Adrenal gland (tissue), 12 donors: ENCODE results near the gene SCN2A. TPM values are rescaled to one million over a fixed set of nuclear protein-coding genes. Genes with fewer than 3 reads are reported as not detected.

ENCODE experiments used
- DNase-seq, 7 donors: peaks; one replicate each; pipeline ENCODE4 v3.0.0-alpha.2; 2019 to 2020
- H3K27ac ChIP-seq, 5 donors: fragments of 200-600 bp; sonication (generic) in 4 of 5; 1 replicate in 3 of 5; 2 replicates in 2 of 5; pipeline versions ENCODE4 v1.5.1 to v1.8.0; 2016 to 2020; ENCODE audit warnings: mild to moderate bottlenecking in 1 of 5
- H3K27me3 ChIP-seq: fragments of 200-600 bp; 2 replicates; pipeline ENCODE4 v1.8.0; 2021
- H3K36me3 ChIP-seq, 2 donors: fragments of 200-600 bp; replicated peaks in 1 of 2; 1 replicate in 1 of 2; 2 replicates in 1 of 2; pipeline versions ENCODE4 v1.5.1 to v1.8.0; 2018 to 2022
- H3K4me1 ChIP-seq, 2 donors: fragments of 200-600 bp; replicated peaks in 1 of 2; 1 replicate in 1 of 2; 2 replicates in 1 of 2; pipeline versions ENCODE4 v1.5.1 to v1.8.0; 2018 to 2021
- H3K4me3 ChIP-seq, 4 donors: fragments of 200-600 bp; sonication (generic) in 3 of 4; one replicate each; pipeline ENCODE4 v1.5.1; 2016 to 2018
- H3K9me3 ChIP-seq, 3 donors: fragments of 200-600 bp; sonication (generic) in 1 of 3; replicated peaks in 1 of 3; 1 replicate in 2 of 3; 2 replicates in 1 of 3; pipeline versions ENCODE4 v1.5.1 to v1.8.0; 2016 to 2021
- CTCF ChIP-seq, 6 experiments: fragments of 450-650 bp in 4 of 6; fragments of 200-600 bp in 2 of 6; sonication (generic) in 1 of 6; IDR thresholded peaks; 1 replicate in 5 of 6; 2 replicates in 1 of 6; pipeline versions ENCODE4 v1.5.1 to v1.8.0; 2016 to 2021; ENCODE audit warnings: antibody characterized with exemption in 6 of 6, mild to moderate bottlenecking in 2 of 6, moderate library complexity in 1 of 6
- POLR2A ChIP-seq, 2 donors: fragments of 450-650 bp; IDR thresholded peaks; one replicate each; pipeline ENCODE4 v1.6.1; 2017; ENCODE audit warnings: antibody characterized with exemption in 2 of 2, mild to moderate bottlenecking in 2 of 2, moderate library complexity in 1 of 2
- WGBS, 4 donors: extraction: QIAGEN DNeasy Blood & Tissue Kit in 2 of 4; methylation state at CpG; one replicate each; pipeline versions ENCODE4 v1.1.5 to v1.1.7; 2013 to 2017; 5-methylcytosine and 5-hydroxymethylcytosine counted together
- intact Hi-C, 2 donors: fragments of 100-400 bp; cut with DNase I; formaldehyde crosslinking; loops; one replicate each; pipeline versions ENCODE4 v1.14.1 to v1.15.0; 2022 to 2023
- polyA plus RNA-seq, 3 donors: library from polyadenylated mRNA; stranded (reverse); fragments of 200-250 nt in 2 of 3; fragments of 350-450 nt in 1 of 3; fragmentation: Illumina TruSeq in 1 of 3; extraction: RNeasy Lipid Tissue Mini Kit (QIAGEN cat#74804) in 1 of 3; gene quantifications; one replicate each; pipeline ENCODE4 v1.2.3, GENCODE V29; 2013 to 2014
- total RNA-seq, 9 donors: library from RNA; depleted of rRNA in 4 of 9; stranded (reverse); fragments of >200 nt in 4 of 9; fragments of 120-200 nt in 1 of 9; fragmentation: NEBNext Ultra II Directional in 1 of 9; extraction: Animal tissue kit (Norgen Biotek cat#: 25700) in 1 of 9; gene quantifications; one replicate each; pipeline versions ENCODE4 v1.1.0 to v1.2.4, GENCODE V29; 2013 to 2023
- donor health status: healthy with polysubstance abuse.
- donor health status: Bipolar disorder and iron deficiency.
- donor health status: DM: yes; HTN: yes; CAD: no.
- donor health status: DM: no; HTN: no; CAD: no.
- donor health status: DM: no; HTN: no; CAD: no.
- donor health status: DM: yes; HTN: yes; CAD: no.

SCN2A gene
- total and polyA plus RNA-seq, 12 donors, result 0.34 to 3.5 (median 1.1) TPM

GRCh38 chr2:165277295-165277694 lies 38.1 kb downstream of the SCN2A start:
- no peaks in the 10 kb centered on the region for H3K36me3 ChIP-seq
- intact Hi-C loops, result no loop called here
- H3K27ac ChIP-seq, result no peak overlapping the region
- H3K9me3 ChIP-seq, result no peaks in the 10 kb centered on the region
- H3K4me3 ChIP-seq, result no peak overlapping the region
- no peaks in the 10 kb centered on the region for H3K27me3 ChIP-seq
- DNase-seq, result no peak
- TF ChIP-seq CTCF (IDR thresholded peaks at IDR 0.05) (no peak), POLR2A (IDR thresholded peaks at IDR 0.05) (no peak)
- H3K4me1 ChIP-seq, result peaks cover 4 to 8% of the 10 kb centered on the region in 2 donors

- H3K27me3 ChIP-seq, result no peaks in the 10 kb centered on the region
- H3K36me3 ChIP-seq, result no peaks in the 10 kb centered on the region
- WGBS, 4 donors, result 68 to 70% (median 69%) methylated on average over 5 of the region's 5 CpGs
- intact Hi-C loops, result no loop called here
- H3K4me1 ChIP-seq, result peaks cover 4 to 8% of the 10 kb centered on the region in 2 donors
- DNase-seq, result no peak
- no peak for TF ChIP-seq CTCF (IDR thresholded peaks at IDR 0.05)
- TF ChIP-seq POLR2A (IDR thresholded peaks at IDR 0.05), result no peak
- no peak overlapping the region for H3K4me3 ChIP-seq
- no peak overlapping the region for H3K27ac ChIP-seq
- H3K9me3 ChIP-seq, result no peaks in the 10 kb centered on the region
Measured at GRCh38 chr2:165277860-165278656, 38.8 kb downstream of the SCN2A start.

- Histone ChIP-seq H3K27ac (no peak overlapping the region), H3K27me3 (no peaks in the 10 kb centered on the region), H3K36me3 (no peaks in the 10 kb centered on the region), H3K4me1 (no peaks in the 10 kb centered on the region), H3K9me3 (no peaks in the 10 kb centered on the region), H3K4me3 (no peak overlapping the region)
- DNase-seq, result no peak
- TF ChIP-seq CTCF (IDR thresholded peaks at IDR 0.05) (no peak), POLR2A (IDR thresholded peaks at IDR 0.05) (no peak)
- 84 to 88% (median 86%) methylated on average over 4 of the region's 4 CpGs for WGBS, 4 donors
- intact Hi-C loops, result no loop called here
Measured at GRCh38 chr2:165280356-165280755, 41.1 kb downstream of the SCN2A start.

- DNase-seq, result no peak
- Histone ChIP-seq H3K4me3 (no peak overlapping the region), H3K9me3 (no peaks in the 10 kb centered on the region), H3K4me1 (no peaks in the 10 kb centered on the region), H3K27ac (no peak overlapping the region), H3K27me3 (no peaks in the 10 kb centered on the region), H3K36me3 (no peaks in the 10 kb centered on the region)
- intact Hi-C loops, result no loop called here
- 73 to 85% (median 78%) methylated on average over 4 of the region's 4 CpGs for WGBS, 4 donors
- TF ChIP-seq CTCF (IDR thresholded peaks at IDR 0.05), result no peak
- no peak for TF ChIP-seq POLR2A (IDR thresholded peaks at IDR 0.05)
Measured at GRCh38 chr2:165281387-165281786, 42.2 kb downstream of the SCN2A start.
